Heart left ventricle (tissue), 13 donors: ENCODE results near the gene TKT.

ENCODE experiments used
- CTCF ChIP-seq, 12 donors: fragments of 200-600 bp; sonication (generic) in 4 of 12; IDR thresholded peaks; one replicate each; pipeline versions ENCODE4 v1.5.0 to v1.8.0; 2018 to 2022; ENCODE audit warnings: antibody characterized with exemption in 12 of 12, mild to moderate bottlenecking in 5 of 12
- POLR2A ChIP-seq, 2 donors: fragments of 450-650 bp; IDR thresholded peaks; one replicate each; pipeline ENCODE4 v1.6.1; 2017; ENCODE audit warnings: antibody characterized with exemption in 2 of 2, mild to moderate bottlenecking in 2 of 2, moderate library complexity in 2 of 2
- donor health status: ischemic (EF 13 %, LVEDD 7.1; RV severe dilation, severe dysfunction).
- donor health status: DM: no; HTN: yes; CAD: no.
- donor health status: DM: no; HTN: no; CAD: no.
- donor health status: ischemic (EF 25% LVEDD 6.9; RV normal size, moderate dysfunction).
- donor health status: ischemic (EF 25% LVEDD 5.7; RV mildly dilated, moderate dysfunction).
- donor health status: ischemic (EF 35%, LVEDD 5.7; RV mildly dilated, moderate dysfunction).
- donor health status: nonischemic (EF 11% LVEDD 7.7; RV severe dilation, severe dysfunction).
- donor health status: DM: yes; HTN: yes; CAD: no.
- donor health status: PGD.
- donor health status: ischemic (EF 29% LVEDD 5.4; RV normal size, mild dysfunction).
- donor health status: nonischemic (EF 23%, LVEDD 6.1; RV moderate dilation, normal function).

DNA sequence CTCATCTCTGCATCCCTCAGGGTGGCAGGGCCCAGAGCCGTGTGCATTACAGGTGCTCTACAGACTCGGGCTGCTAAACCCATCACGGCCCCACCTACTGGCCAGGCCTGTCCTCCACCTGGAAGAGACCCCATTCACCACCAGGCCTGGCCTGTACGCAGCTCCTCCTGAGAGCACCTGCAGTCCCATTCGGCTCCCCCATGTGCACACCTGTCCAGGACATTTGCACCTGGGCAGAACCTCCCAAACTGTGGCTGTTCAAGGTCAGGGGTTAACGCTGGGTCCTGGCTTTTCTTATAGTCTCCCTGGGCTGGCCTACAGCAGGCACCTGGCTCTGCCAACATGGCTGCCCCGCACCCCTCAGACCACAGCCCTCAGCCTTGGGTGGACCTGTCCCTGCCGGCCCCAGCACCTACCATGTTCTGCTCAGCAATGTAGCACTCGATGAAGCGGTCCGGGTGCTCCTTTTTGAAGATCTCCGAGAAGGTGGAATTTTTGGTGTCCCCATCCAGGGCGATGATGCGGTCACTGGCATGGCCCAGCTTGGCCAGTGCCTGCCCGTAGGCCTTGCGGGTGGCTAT is 25.7 kb downstream of the TKT start:
- TF ChIP-seq CTCF (IDR thresholded peaks at IDR 0.05) (no peak), POLR2A (IDR thresholded peaks at IDR 0.05) (no peak)
